Fibroblast of mammary gland (primary cell): ENCODE data around the gene SP100.

Experiments used
- DNase-seq: peaks from one replicate; pipeline ENCODE4 v3.0.0-alpha.2; 2010; ENCODE audit warnings: low read depth
- H3K4me3 ChIP-seq: 2 replicates; pipeline ENCODE4 v1.5.1; 2011; ENCODE audit warnings: low read depth, mild to moderate bottlenecking, low read length, moderate library complexity; ENCODE audit not compliant: control insufficient read depth
- CTCF ChIP-seq: conservative IDR thresholded peaks from 2 replicates; pipeline ENCODE4 v1.5.1; 2011; ENCODE audit warnings: low read depth, low read length, inconsistent platforms; ENCODE audit not compliant: control insufficient read depth, insufficient read depth

Gene SP100

GRCh38 chr2:230455005-230455684 lies 39.1 kb downstream of the SP100 start:
- H3K4me3 ChIP-seq, result no peak overlapping the region
- no peak for TF ChIP-seq CTCF
- no peak for DNase-seq

- no peak for TF ChIP-seq CTCF
- H3K4me3 ChIP-seq, result no peak overlapping the region
- no peak for DNase-seq
These were observed 41.2 kb downstream of the SP100 start for GRCh38 chr2:230457073-230457768.

GRCh38 chr2:230457793-230458192 lies 41.8 kb downstream of the SP100 start:
- DNase-seq, result no peak
- TF ChIP-seq CTCF, result no peak
- no peak overlapping the region for H3K4me3 ChIP-seq

- no peak overlapping the region for H3K4me3 ChIP-seq
- DNase-seq, result no peak
- no peak for TF ChIP-seq CTCF
These were observed 43.2 kb downstream of the SP100 start for GRCh38 chr2:230459216-230459615.

GRCh38 chr2:230471074-230471473 lies 55.1 kb downstream of the SP100 start:
- DNase-seq, result no peak
- no peak for TF ChIP-seq CTCF
- H3K4me3 ChIP-seq, result no peak overlapping the region

- peak; percentile 91 for DNase-seq
- H3K4me3 ChIP-seq, result no peak overlapping the region
- TF ChIP-seq CTCF, result no peak
These were observed 56.6 kb downstream of the SP100 start for GRCh38 chr2:230472621-230473018.
